ENCODE measurements around the gene KRT34.
"Not testable (repeated sequence)": the region's sequence is repeated elsewhere in the genome, so short reads cannot be mapped to it uniquely, and the experiment has no call there.

The KRT34 gene

DNA sequence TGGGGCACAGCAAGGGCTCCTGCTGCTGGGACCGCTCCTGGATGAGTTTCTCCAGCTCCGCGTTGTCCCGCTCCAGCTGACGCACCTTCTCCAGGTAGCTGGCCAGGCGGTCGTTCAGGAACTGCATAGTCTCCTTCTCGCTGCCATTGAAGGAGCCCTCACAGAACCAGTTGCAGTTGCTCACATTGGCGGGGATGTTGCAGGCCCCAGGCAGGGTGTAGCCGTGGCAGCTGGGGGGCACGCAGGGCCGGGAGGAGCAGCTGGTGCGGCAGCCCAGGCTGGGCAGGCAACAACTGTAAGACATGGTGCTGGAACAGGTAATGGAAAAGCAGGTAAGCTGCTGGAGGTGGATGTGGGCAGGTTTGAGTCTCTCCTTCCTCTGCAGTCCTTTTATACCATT lies at the start of gene KRT34:
Gene KRT34 (minus strand): TSS at position 364 of the 400 bp plus-strand sequence. CDS start 60 bp downstream, at position 304.
- H3K27ac ChIP-seq, result peak within 1 kb of the TSS; percentile 95
- not testable (repeated sequence) for DNase-seq (ENCODE audit: low read depth, low spot score)

DNA sequence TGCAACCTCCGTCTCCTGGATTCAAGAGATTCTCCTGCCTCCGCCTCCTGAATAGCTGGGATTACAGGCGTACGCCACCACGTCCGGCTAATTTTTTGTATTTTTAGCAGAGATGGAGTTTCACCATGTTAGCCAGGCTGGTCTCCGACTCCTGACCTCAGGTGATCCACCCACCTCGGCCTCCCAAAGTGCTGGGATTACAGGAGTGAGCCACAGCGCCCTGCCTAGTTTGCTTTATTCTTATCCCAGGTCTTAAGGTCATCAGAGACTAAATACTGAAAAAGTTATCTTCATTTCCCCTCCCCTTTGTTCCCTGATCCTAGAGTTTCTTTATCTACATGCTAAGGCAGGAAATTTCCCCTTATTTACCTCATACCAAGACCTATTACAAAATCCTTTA lies 48.3 kb upstream of the KRT34 start:
- not testable (repeated sequence) for DNase-seq (ENCODE audit: low read depth, low spot score); H3K27ac ChIP-seq

DNA sequence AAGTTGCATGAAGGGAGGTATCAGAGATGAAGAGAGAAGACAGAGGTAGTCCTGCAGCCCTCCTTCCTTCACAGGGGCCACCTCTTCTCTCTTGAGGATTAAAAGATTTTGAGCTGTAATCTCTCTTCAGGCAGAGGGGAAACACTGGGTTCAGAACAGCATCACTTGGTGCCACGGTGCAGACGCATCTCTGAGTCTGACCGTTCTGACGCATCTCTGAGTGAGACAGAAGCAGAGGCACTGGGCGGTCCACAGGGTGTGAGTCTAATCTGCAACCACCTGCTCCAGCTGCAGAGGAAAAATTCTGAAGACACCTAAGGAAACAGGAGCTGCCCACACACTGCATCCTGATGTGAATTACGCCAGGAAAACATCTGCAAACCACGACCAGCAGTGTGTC lies 47.6 kb upstream of the KRT34 start:
- H3K27ac ChIP-seq, result no peak overlapping the region
- no peak for DNase-seq (ENCODE audit: low read depth, low spot score)

DNA sequence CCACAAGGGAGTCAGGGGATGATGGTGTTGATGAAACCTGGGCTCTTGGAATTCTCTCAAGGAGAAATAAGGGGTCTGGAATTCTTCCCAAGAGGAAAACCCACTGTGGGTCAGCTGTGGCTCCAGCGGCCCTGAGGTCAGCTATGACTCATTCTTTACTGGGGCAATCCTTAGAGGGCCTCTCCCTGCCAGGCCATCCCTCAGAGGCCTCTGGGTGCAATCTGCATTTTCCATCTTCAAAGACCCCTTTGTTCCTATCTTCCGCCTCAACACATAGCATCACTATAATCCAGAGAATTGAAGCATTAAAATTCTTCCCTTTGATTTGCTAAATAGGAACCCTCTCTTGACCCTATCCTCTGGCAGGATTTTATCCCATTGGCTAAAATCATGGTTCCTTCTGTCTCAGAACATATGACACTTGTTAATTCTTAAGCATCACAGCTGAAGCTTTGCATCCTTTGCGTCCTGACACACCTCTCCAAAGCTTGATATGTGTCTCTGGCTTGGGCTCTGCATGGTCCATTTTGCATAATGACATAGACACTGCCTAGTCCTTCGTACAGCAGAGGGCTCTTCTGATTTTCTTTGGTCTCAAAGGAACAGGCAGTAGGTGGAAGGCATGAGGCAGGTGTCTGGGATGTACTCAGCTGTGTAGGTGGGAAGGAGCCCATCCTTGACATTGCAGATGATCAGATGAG lies 46.6 kb upstream of the KRT34 start:
- H3K27ac ChIP-seq, result no peak overlapping the region
- no peak for DNase-seq (ENCODE audit: low read depth, low spot score)

DNA sequence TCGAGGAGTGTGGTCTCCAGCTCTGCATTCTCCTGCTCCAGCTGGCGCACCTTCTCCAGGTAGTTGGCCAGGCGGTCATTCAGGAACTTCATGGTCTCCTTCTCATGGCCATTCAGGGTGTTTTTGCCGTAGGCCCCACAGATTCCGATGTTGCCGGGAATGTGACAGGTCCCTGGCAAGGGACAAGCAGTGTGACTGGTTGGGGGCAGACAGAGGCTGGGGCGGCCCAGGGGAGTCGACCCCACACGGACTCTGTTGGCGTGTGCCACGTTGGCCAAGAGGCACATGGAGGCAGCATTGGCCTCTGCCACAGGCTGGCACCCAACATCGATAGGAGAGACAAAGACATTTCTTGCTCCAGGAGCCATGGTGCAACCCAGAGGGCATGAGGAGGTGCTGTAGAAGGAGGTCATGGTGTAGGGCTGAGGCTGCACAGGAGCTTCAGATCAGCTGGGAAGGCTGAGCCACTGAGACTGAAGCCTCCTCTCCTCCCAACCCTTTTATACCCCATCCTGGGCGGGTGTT lies 42.1 kb upstream of the KRT34 start, which contains the start of gene KRT37:
Gene KRT37 (minus strand): TSS at position 475 of the 525 bp plus-strand sequence. CDS start 62 bp downstream, at position 413.
- H3K27ac ChIP-seq, result no peak within 1 kb of the TSS
- DNase-seq (ENCODE audit: low read depth, low spot score), result no peak

DNA sequence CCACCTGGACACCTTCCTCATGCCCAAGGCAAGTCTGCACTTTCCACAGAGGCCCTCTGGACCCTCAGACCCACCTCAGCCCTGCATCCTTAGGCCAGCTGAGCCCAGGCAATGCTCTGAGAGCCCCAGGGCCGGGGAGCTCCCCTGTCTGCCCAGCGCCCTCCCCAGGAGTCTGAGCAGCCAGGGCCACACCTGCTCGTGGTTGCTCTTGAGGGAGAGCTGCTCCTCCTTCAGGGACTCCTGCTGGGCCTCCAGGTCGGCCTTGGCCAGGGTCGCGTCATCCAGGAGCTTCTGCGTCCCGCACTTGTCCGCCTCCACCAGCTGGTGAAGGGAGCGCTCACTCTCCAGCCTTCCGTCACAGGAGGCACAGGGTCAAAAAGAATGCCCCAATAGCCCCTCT lies 40.5 kb upstream of the KRT34 start:
- not testable (repeated sequence) for DNase-seq (ENCODE audit: low read depth, low spot score)

DNA sequence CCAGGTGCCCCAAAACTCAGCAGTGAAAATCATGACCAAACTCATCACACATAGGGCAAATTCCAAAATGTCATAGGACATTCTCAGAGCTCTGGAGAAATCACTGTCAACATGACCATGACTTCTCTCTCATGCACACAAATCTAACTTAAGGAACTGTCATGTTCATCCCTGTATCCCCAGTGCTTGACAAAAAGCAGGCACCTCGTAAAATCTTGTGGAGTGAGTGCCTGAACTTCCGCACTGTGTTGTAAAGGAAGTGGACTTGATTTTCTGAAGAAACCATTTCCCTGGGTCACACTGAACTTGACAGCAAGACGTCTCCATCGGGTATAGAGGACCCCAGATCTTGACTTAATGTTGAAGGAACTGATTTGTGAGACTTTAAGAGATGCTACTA lies 39.5 kb upstream of the KRT34 start:
- no peak for DNase-seq (ENCODE audit: low read depth, low spot score)
- peak overlapping the region; percentile 84 for H3K27ac ChIP-seq

More for the DNA sequence above, 40.5 kb upstream of the KRT34 start:
- H3K27ac ChIP-seq, result not testable (repeated sequence)

DNA sequence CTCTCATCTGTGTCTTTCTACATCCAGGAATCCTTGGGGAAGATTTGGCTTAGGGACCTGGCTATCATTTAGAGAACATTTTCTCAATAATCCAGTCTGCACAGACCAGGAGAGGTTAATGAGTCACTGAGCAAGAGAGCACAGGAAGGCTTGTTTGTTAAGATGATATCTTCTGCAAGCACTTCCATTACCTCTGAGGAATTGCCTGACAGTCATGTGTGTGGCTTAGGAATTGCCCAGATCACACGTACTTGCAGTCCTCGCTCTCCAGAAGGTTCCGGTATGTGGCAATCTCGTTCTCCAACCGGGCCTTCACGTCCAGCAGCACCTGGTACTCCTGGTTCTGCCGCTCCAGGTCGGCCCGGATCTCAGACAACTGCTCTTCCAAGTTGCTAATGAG lies 39.0 kb upstream of the KRT34 start:
- peak; percentile 84 for DNase-seq (ENCODE audit: low read depth, low spot score)
- peak overlapping the region; percentile 84 for H3K27ac ChIP-seq

DNA sequence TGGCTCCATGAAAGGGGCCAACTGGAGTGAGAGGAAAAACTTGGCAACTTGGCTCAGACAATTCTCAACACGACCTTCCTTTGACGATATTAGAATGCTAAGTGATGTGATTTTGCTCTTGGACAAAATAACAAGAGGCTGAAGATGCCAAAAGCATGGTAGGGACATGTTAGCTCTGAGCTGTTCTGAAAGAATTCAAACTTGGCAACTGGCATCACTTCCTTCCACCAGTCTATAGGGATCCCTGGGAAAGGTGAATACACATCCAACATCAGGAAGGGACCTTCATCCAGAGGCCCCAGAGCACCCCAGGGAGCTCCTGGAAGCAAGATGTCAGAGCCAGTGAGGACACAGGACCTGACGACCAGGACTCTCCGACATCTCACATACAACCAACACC lies 38.0 kb upstream of the KRT34 start:
- peak overlapping the region; percentile 84 for H3K27ac ChIP-seq
- no peak for DNase-seq (ENCODE audit: low read depth, low spot score)

DNA sequence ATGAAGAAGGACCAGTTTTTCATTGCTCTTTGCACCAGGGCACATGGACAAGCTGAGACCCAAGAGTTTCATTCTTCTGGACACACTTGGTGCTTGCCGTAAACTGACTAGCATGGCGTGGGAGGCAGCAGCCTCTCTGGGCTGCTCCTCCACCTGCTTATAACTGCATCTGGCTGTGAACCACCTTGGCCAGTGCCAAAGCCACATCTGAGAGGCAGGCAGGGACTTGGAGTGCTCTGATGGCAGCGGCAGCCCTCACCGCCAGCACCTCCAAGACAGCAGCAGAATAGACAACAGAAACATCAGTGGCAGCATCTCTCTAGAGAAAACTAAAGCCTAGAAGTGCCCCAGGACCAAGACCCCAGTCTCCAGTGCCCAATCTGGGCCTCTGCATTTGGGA lies 37.6 kb upstream of the KRT34 start:
- H3K27ac ChIP-seq, result peak overlapping the region; percentile 84
- DNase-seq (ENCODE audit: low read depth, low spot score), result no peak

DNA sequence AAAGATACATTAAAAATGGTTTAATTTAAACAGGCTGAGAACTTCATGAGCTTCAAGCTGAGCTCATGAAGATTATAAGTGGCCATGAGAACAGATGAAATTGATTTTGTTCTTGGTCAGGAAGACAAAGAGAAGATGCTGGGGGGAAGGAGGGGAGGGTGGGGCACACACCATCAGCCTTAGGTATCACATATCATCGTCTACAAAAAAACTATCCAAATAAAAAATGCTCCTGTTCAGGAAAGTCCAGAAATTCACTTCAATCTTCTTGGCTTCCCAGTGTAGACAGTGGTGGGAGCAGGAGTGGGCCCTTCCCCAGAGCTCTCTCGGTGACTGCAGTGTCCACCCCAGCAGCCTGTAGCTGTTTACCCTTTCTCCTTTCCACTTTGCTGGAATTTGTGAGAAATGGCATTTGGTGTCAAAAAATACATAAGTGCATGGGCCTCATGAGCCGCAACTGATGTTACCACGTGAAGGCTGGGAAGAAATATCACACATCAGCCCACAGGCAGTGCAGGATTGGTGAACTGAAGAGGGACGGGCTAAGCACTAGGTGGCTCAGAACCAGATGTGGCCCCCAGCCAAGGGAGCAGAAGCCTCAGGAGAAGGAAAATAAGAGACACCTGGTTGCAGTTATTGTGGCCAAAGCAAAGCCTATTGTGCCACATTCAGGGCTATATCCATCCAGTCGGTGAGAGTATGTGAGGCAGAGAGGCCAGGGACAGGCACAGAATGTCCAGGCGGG lies 36.2 kb upstream of the KRT34 start:
- H3K27ac ChIP-seq, result peak overlapping the region; percentile 84
- DNase-seq (ENCODE audit: low read depth, low spot score), result no peak

DNA sequence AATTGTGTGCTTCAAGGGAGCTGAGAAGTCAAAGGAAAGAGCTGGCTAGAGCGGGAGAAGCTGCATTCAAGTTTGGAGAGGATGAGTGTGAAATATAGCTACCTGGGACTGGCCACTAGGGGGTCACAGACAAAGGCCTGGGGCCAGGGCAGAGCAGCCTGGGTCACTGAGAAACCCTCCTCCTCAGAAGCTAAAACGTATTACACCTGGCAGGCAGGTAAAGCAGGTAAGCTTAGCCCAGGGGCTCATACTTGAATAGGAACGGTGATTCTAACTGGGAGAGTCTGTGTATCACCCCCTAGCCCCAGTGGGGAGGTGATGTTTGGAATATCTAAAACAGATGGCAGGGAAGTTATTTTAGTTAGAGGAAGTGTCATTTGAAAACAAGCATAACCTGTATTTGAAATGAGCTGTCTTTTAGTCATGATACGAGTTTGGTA lies 35.5 kb upstream of the KRT34 start:
- peak overlapping the region; percentile 84 for H3K27ac ChIP-seq

DNA sequence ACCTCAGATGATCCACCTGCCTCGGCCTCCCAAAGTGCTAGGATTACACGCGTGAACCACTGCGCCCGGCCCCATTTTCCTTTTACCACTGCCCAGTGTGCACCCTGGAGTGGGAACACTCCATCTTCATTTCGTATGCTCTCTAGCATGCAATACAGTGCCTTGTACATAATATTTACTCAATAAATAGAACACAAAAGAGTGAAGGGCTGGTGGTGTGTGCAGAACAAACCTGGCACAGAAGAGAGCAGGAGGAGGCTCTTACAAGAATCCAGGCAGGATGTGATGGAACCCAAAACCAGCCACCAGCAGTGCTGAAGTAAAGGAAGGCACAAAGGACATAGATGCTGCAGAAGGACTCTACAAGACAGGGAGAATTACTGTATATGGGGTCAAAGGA lies 35.0 kb upstream of the KRT34 start:
- peak overlapping the region; percentile 84 for H3K27ac ChIP-seq
- DNase-seq (ENCODE audit: low read depth, low spot score), result no peak

More for the DNA sequence above, 35.5 kb upstream of the KRT34 start:
- DNase-seq (ENCODE audit: low read depth, low spot score), result no peak

DNA sequence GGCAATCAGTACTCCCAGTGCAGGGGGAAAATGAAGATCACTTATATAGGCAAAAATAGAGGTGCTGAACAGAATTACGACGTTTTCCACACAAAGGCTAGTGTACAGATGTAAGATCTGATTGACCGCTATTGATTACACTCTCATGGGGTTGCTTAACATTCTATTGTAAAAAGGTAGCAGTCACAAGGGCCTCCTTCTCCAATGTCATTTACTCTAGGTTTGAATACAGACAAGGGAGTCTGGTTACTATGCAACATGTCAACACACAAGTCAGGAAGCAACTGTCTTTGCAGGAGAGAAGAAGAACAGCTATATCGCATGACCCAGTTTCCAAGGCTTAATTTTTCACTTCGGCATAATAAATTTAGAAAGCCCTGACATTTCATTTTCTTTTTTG lies 34.4 kb upstream of the KRT34 start:
- H3K27ac ChIP-seq, result no peak overlapping the region
- no peak for DNase-seq (ENCODE audit: low read depth, low spot score)

DNA sequence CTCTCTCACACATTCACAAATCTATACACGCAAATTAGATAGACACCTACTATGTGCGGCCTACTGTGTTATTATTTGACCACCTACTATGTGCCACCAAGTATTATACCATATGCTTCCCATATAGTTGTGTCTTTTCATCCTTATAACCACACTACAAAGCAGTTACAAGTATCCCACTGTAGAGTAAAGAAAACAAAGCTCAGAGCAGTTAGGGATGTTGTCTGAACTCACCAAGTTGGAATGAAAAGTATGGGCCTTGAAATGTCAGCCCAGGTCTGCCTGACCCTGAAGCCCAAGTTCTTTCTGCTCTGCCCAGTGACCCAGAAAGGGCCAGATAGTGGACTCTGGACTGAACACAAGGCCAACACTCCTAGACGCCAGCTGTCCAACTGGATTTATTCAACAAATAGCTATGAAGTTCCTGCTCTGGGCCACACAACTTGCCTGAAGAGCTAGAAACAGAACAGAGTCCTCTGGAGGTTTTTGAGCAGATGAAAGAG lies 33.8 kb upstream of the KRT34 start:
- no peak for DNase-seq (ENCODE audit: low read depth, low spot score)
- H3K27ac ChIP-seq, result no peak overlapping the region

DNA sequence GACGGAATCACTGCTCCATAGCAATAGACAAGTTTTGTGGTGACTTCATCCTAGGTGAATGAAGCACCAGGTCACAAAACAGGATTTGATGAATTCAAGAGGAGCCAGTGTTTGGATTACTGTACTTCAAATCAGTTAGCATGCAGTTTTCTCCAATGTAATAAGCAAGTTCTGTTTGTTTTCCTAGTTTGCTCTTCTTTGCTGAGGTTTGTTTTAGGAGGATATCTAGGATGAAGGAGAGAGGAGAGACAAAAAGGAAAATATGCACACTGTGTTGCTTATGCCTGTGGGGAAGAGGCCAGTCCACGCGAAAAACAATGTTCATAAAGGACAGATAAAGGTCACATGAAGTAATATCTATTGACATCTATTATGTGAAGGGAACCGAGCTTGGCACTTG lies 33.3 kb upstream of the KRT34 start:
- no peak overlapping the region for H3K27ac ChIP-seq
- DNase-seq (ENCODE audit: low read depth, low spot score), result no peak

DNA sequence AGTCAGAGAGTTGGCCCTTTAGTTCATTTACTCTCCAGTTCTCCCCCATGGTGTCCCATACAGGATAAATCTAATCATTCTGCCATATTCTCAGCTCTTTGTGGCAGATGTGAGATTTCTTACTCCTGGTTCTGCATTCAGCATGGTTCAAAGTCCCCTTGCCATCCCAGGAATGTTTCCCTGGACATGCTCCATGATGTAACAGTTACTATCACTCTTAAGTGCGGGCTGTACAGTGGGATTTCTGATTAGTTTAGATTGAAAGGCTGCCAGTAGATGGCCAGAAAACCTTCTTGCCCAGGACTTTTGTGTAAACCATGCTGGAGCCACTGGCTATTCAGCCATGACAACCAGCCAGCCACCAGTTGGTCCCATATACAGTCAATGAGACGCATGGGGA lies 31.9 kb upstream of the KRT34 start:
- no peak for DNase-seq (ENCODE audit: low read depth, low spot score)
- H3K27ac ChIP-seq, result no peak overlapping the region

DNA sequence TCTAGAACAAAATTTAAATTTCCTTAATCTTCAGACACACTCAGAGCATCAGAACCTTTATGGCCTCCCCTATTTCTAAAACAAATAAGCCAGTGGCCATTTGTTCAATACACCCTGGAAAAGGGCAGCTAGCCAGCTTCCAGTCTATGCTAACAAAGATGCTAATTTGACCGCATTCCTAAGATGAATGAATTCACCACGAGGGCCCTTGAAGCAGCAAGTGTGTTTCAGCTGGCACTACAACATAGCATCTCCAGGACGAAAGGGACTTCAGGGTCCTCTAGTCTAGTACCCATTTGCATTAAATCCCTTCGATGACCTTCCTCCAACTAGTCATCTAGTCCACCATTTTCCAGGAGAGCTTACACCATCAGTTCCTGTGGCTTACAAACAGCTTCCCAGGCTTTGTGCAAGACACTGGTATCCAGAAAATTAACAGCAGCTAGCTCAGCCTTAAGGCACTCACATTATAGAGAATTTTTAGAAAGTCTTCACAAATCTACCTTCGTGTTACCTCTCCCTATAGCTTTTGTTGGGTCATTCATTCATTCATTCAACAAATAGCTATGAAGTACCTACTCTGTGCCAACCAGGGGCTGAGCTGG lies 31.3 kb upstream of the KRT34 start:
- H3K27ac ChIP-seq, result no peak overlapping the region
- DNase-seq (ENCODE audit: low read depth, low spot score), result no peak

DNA sequence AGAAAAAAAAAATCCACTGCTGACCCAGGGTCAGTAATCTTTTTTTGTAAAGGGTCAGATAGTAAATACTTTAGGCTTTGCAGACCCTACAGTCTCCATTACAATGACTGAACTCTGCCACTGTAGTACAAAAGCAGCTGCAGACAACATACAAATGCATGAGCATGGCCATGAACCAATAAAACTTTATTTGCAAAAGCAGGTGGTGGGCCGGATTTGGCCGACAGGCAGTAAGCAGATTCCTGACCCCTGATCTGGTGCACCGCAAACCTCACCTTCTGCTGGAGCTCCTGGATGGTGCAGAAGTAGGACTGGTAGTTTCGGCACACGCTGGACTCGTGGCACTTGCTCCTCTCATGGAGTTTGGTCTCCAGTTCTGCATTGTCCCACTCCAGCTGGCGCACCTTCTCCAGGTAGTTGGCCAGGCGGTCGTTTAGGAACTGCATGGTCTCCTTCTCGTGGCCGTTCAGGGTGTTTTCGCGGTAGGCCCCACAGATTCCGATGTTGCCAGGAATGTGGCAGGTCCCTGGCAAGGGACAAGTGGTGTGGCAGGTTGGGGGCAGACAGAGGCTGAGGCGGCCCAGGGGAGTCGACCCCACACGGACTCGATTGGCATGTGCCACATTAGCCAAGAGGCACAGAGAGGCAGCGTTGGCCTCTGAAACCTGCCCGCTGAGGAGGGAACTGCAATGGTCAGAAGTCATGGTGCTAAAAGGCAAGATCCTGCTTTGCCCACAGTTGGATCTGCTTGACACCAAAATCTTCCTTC lies 29.1 kb upstream of the KRT34 start:
- H3K27ac ChIP-seq, result no peak overlapping the region
- DNase-seq (ENCODE audit: low read depth, low spot score), result no peak

DNA sequence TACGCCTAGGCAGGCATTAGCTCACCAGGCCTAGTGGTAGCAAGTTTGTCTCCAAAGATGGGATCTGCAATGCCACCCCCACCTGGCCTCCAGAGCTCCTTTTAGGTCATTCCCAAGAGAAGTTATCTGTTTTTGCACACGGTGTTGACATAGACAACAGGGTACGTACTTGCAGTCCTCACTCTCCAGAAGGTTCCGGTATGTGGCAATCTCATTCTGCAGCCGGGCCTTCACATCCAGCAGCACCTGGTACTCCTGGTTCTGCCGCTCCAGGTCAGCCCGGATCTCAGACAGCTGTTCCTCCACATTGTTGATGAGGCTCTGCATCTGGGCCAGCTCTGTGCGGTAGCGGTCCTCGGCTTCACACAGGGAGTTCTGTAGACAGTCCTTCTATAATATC lies 25.1 kb upstream of the KRT34 start:
- no peak overlapping the region for H3K27ac ChIP-seq

More for the DNA sequence above, 25.1 kb upstream of the KRT34 start:
- DNase-seq (ENCODE audit: low read depth, low spot score), result no peak

Measured in epithelial cell of prostate (primary cell).